ENCODE results near the gene VDR.
A peak's percentile ranks its signal among the peaks of the same experiment; 100 is the strongest.
"Not testable (repeated sequence)": the region's sequence is repeated elsewhere in the genome, so short reads cannot be mapped to it uniquely, and the experiment has no call there.

The VDR gene

DNA sequence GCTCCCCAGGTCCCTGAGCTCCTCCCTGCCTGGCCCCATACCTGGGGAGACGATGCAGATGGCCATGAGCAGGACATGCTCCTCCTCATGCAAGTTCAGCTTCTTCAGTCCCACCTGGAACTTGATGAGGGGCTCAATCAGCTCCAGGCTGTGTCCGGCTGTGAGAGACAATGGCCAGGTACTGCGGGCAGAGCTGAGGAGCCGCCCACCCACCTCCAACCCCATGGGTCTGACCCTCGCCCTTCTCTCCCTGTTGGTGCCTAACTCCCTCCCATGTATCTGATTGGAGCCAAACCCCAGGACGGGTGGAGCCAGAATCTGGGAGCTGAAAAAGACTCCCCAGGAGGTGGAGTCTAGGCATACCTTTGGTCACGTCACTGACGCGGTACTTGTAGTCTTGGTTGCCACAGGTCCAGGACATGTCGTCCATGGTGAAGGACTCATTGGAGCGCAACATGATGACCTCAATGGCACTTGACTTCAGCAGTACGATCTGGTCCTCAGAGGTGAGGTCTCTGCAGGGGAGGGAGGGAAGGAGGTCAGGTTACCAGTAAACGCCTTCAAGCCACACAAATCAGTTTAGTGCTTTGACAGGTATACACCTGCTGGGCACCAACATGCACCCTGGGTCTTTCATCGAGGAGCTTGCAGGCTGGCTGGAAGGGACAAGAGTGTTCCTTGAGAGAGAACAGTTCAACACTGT lies 58.3 kb downstream of the VDR start:
- no peak for DNase-seq (ENCODE audit: low spot score)

GRCh38 chr12:47845081-47845480 lies 59.7 kb downstream of the VDR start:
- DNase-seq (ENCODE audit: low spot score), result no peak

GRCh38 chr12:47844264-47845019 lies 60.4 kb downstream of the VDR start:
- no peak for DNase-seq (ENCODE audit: low spot score)

DNA sequence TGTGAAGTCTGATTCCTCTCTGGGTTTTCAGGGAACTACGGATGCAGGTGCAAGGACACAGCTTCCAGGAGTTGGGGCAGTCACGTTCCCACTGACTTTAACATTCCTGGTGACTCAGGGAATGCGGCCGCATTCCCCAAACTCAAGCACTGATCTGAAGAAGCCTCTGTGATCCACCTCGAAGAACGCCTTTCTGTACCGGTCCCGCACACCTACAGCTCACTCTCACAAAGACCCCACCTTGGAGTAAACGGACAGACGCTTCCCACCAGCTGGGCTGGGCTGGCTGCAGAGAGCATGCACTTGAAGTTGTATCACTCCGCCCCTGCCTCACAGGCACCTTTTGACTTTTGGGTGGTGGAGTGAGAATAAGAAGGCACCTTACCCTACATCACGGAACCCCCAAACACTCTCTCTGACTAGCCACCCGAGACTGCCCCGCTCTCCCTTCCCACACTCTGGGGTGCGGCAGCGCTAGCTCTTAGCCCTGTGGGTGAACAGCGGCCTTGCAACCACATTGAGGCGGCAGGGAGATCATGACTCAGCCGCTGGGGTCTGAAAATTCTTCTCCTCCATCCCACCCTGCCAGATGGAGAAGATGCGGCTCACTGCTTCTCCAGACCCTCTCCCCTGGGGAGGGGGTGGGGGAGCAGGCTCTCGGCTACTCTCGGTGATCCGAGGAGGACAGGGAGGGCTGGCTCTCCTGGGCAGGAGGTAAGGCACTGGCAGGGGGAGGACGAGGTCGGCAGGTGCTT lies 61.4 kb downstream of the VDR start:
- DNase-seq (ENCODE audit: low spot score), result no peak

DNA sequence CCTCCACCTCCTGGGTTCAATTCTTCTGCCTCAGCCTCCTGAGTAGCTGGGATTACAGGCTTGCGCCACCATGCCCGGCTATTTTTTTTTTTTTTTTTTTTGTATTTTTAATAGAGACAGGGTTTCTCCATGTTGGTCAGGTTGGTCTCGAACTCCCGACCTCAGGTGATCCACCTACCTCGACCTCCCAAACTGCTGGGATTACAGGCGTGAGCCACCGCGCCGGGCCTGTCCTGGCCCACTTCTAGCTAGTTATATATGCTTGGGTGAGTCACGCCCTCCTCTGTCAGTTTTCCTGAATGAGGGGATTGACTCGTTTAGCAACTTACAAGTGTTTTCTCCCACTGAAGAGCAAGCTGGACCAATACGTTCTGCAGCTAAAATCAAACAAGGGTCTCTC lies 62.3 kb downstream of the VDR start:
- DNase-seq (ENCODE audit: low spot score), result not testable (repeated sequence)

DNA sequence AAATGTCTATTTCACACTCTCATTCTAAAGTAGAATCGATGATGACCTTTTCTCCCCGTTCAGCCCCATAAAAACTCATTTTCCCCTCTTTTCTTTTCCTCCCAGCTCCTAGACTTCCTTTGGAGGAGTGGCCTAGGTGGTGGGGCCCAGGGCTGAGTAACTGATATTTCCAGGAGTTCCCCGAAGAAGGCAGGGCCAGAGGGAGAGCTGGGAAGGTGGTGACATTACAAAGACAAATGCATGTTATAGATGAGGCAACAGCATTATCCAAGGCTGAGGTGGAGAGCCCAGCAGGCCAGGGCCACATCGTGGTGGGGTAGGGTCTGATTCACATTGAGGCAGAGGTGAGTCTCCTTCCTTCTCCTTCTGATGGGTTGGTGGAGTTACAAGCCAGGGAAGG lies 62.9 kb downstream of the VDR start:
- DNase-seq (ENCODE audit: low spot score), result no peak

DNA sequence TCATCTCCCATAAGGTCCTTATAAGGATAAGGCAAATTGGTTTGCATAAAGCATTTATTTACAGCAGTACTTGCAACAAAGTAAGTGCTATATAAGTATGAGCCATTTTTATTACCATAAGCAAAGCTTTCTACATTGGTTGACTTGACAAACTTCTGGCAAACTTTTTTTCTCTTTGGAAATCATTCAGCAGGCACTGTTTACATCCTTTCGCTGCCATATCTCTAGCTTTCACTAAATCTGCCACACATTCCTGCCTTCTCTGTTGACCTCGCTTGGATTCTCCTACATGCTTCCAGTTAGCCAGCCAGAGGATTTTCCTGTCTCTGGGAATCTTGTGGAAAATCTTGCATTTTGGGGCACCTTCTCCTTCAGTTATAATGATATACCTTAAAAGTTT lies 63.3 kb downstream of the VDR start:
- no peak for DNase-seq (ENCODE audit: low spot score)

GRCh38 chr12:47840571-47840970 lies 64.2 kb downstream of the VDR start:
- DNase-seq (ENCODE audit: low spot score), result no peak

- DNase-seq (ENCODE audit: low spot score), result no peak
These were observed 65.4 kb downstream of the VDR start for GRCh38 chr12:47839214-47839876.

DNA sequence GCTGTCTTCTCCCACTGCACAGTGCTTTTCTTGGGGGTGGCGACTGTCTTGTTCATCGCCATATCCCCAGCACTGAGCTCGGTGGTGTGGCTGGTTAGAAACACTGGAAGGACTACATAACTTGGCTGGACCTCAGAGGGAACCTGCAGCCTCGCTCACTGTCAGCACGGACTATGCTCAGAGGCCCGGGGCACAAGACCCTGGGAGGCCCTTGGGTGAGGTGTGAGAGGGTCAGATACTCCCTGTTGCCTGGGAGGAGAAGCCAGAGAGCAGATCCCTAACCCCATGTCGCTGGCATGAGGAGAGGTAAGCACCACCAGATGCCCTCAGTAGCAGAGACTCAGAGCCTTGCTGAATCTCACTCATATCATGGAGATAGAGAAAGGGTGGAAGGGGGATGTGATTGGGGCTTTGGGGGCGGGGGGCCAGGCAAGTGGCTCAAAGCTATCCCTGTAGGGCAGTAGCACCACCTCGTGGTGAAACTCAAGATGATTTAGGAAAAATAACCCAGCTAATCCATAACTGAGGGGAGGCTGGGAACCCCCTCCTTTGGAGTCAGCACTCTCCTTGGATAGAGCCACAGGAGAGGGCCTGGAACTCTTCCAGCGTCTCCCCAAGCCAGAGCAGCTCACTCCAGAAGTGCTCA lies 66.4 kb downstream of the VDR start:
- DNase-seq (ENCODE audit: low spot score), result peak; percentile 48

GRCh38 chr12:47837190-47838171 lies 67.3 kb downstream of the VDR start:
- peak; percentile 75 for DNase-seq (ENCODE audit: low spot score)

DNA sequence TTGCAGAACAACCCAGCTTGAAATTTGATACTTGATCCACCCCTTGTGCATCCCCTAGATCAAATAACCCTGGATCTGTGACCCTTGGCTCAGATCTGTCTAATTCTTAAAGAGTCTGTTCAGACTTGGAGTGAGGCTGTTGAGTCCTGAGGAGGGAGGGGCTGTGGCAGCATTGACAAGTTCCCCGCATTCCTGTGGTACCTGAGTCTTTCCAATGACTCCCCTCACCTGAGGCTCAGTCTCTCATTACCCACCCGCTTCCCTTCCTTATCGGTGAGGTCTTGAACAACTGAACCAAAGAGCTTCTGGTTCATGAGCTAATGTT lies 69.0 kb downstream of the VDR start:
- no peak for DNase-seq (ENCODE audit: low spot score)

DNA sequence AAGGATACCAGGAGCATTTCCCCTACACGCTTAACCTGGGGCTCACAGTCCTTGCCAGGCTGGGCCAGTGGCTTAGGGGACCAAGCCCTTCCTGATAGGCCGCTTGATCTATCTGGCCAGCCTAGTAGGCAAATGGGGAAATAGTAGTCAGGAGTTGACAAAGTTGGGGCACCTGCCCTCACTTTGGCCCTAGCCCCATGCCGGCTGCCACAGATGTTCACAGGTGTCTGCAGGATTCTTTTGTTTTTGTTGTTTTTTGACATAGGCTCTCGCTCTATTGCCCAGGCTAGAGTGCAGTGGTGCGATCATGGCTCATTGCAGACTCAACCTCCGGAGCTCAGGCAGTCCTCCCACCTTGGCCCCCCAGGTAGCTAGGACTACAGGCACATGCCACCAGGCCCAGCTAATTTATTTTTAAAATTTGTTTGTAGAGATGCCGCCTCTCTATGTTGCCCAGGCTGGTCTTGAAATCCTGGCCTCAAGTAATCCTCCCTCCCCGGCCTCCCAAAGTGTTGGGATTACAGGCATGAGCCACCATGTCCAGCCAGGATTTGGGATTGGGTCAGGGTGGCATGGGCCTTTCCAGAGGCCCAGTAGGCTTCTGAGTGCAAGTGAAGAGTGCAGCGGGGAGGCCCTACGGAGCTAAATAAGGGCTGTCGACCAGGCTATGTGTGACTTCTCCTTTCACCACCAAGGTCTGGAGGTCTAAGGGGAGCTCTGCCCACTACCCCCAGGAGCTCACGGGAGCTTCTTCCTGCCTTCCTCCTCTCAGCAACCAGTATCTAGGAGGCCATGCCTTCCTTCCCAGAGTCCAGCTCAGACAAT lies 69.6 kb downstream of the VDR start:
- DNase-seq (ENCODE audit: low spot score), result peak; percentile 78

DNA sequence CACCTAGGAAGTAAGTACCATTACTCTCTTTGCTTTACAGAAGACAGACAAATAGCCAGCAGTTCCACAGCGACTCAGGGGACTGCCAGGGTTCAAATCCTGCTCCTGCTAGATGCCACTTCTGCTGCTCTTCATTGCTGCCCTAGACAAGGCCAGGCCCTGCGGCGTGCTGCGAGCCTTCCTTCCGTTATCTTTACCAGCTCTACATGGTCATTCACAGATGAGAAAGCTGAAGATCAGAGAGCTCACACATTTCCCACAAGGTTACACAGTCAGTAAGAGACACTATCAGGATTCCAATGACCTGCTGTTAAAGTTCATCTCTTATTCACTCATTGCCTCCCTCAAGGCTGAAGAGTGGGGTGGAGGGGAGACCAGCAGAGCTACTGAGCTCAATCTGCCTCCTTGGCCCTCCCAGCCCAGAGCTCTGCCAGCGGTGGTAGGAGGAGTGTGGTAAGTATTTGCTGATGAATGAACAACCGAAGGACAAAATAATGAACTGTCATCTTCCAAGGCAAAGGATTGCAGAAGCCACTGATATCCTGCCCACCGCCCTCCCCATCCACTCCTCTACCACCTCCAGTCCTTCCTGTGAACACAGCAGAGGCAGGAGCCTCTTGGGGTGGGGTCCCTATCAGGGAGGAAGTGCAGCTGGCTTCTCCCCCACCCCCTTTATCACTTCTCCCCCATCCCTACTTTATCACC lies 70.4 kb downstream of the VDR start:
- no peak for DNase-seq (ENCODE audit: low spot score)

- DNase-seq (ENCODE audit: low spot score), result no peak
These were observed 71.2 kb downstream of the VDR start for GRCh38 chr12:47833591-47834012.

GRCh38 chr12:47832263-47832933 lies 72.4 kb downstream of the VDR start:
- peak; percentile 80 for DNase-seq (ENCODE audit: low spot score)

GRCh38 chr12:47829584-47829983 lies 75.2 kb downstream of the VDR start:
- DNase-seq (ENCODE audit: low spot score), result no peak

GRCh38 chr12:47828976-47829482 lies 75.8 kb downstream of the VDR start:
- no peak for DNase-seq (ENCODE audit: low spot score)
